ENCODE data around the gene SENP8.
"Not testable (repeated sequence)": the region's sequence is repeated elsewhere in the genome, so short reads cannot be mapped to it uniquely, and the experiment has no call there.

The SENP8 gene

GRCh38 chr15:72155635-72156616 lies 37.7 kb downstream of the SENP8 start:
- peak; percentile 37 for DNase-seq

- no peak for DNase-seq
Observed at GRCh38 chr15:72156928-72157327, 38.7 kb downstream of the SENP8 start.

- no peak for DNase-seq
Observed at GRCh38 chr15:72160696-72161245, 42.6 kb downstream of the SENP8 start.

GRCh38 chr15:72161361-72162132 lies 43.3 kb downstream of the SENP8 start:
- no peak for DNase-seq

GRCh38 chr15:72162569-72162968 lies 44.4 kb downstream of the SENP8 start:
- no peak for DNase-seq

- no peak for DNase-seq
Observed at GRCh38 chr15:72163719-72164118, 45.5 kb downstream of the SENP8 start.

GRCh38 chr15:72166716-72167417 lies 48.7 kb downstream of the SENP8 start:
- no peak for DNase-seq

- no peak for DNase-seq
Observed at GRCh38 chr15:72167445-72167844, 49.2 kb downstream of the SENP8 start.

- DNase-seq, result no peak
Observed at GRCh38 chr15:72168131-72168807, 50.1 kb downstream of the SENP8 start.

- no peak for DNase-seq
Observed at GRCh38 chr15:72168808-72169190, 50.6 kb downstream of the SENP8 start.

- no peak for DNase-seq
Observed at GRCh38 chr15:72169236-72169920, 51.2 kb downstream of the SENP8 start.

- DNase-seq, result no peak
Observed at GRCh38 chr15:72169921-72170611, 51.9 kb downstream of the SENP8 start.

GRCh38 chr15:72170691-72171090 lies 52.5 kb downstream of the SENP8 start:
- no peak for DNase-seq

- not testable (repeated sequence) for DNase-seq
Observed at GRCh38 chr15:72171978-72172377, 53.8 kb downstream of the SENP8 start.

GRCh38 chr15:72172796-72173195 lies 54.6 kb downstream of the SENP8 start:
- no peak for DNase-seq

- no peak for DNase-seq
Observed at GRCh38 chr15:72173401-72173800, 55.2 kb downstream of the SENP8 start.

- DNase-seq, result no peak
Observed at GRCh38 chr15:72173864-72174550, 55.8 kb downstream of the SENP8 start.

- no peak for DNase-seq
Observed at GRCh38 chr15:72174551-72175165, 56.5 kb downstream of the SENP8 start.

GRCh38 chr15:72175186-72176044 lies 57.2 kb downstream of the SENP8 start:
- no peak for DNase-seq

Measured in 8988T (cell line).